DOHH2 (cell line): Measurements from ENCODE around the gene ANGEL1.

ENCODE experiments used
- H3F3A ChIP-seq: fragments of 200-600 bp; sonication (generic), shearing (Covaris generic); 2 replicates; pipeline ENCODE4 v1.6.0; 2016; ENCODE audit warnings: antibody characterized with exemption, mild to moderate bottlenecking; ENCODE audit not compliant: control insufficient read depth, insufficient read depth
- H3K27ac ChIP-seq: fragments of 200-600 bp; sonication (generic); 2 replicates; pipeline ENCODE4 v1.5.1; 2014; ENCODE audit warnings: low read depth, mild to moderate bottlenecking, low read length, moderate library complexity
- H3K27me3 ChIP-seq: fragments of 200-600 bp; sonication (generic); 2 replicates; pipeline ENCODE4 v1.6.1; 2014; ENCODE audit warnings: mild to moderate bottlenecking, low read length, mixed read lengths; ENCODE audit not compliant: control insufficient read depth
- H3K36me3 ChIP-seq: fragments of 200-600 bp; sonication (generic); 2 replicates; pipeline ENCODE4 v1.6.1; 2014; ENCODE audit warnings: mild to moderate bottlenecking, low read length, moderate library complexity, mixed read lengths; ENCODE audit not compliant: control insufficient read depth
- H3K4me1 ChIP-seq: fragments of 200-600 bp; sonication (generic); 2 replicates; pipeline ENCODE4 v1.6.1; 2014; ENCODE audit warnings: mild to moderate bottlenecking, low read length, mixed read lengths; ENCODE audit not compliant: control insufficient read depth
- H3K4me2 ChIP-seq: fragments of 200-600 bp; sonication (generic); 2 replicates; pipeline ENCODE4 v1.6.0; 2014; ENCODE audit warnings: mild to moderate bottlenecking, low read length, moderate library complexity
- H3K4me3 ChIP-seq: fragments of 200-600 bp; sonication (generic); 2 replicates; pipeline ENCODE4 v1.5.1; 2014; ENCODE audit warnings: mild to moderate bottlenecking, low read length, mixed read lengths
- H3K79me2 ChIP-seq: fragments of 200-600 bp; sonication (generic); 2 replicates; pipeline ENCODE4 v1.6.1; 2014; ENCODE audit warnings: mild to moderate bottlenecking, low read length, mixed read lengths; ENCODE audit not compliant: control insufficient read depth
- H3K9me2 ChIP-seq: fragments of 200-600 bp; sonication (generic); replicated peaks from 2 replicates; pipeline ENCODE4 v1.6.1; 2014; ENCODE audit warnings: mild to moderate bottlenecking, low read length, mixed read lengths; ENCODE audit not compliant: control insufficient read depth
- H3K9me3 ChIP-seq: fragments of 200-600 bp; sonication (generic); 2 replicates; pipeline ENCODE4 v1.6.1; 2014; ENCODE audit warnings: antibody characterized with exemption, low read length, mixed read lengths; ENCODE audit not compliant: control insufficient read depth, insufficient read depth
- H4K20me1 ChIP-seq: fragments of 200-600 bp; sonication (generic); 2 replicates; pipeline ENCODE4 v1.6.0; 2014; ENCODE audit warnings: low read depth, mild to moderate bottlenecking, antibody characterized with exemption, low read length, moderate library complexity; ENCODE audit not compliant: control insufficient read depth, insufficient read depth
- EZH2phosphoT487 ChIP-seq: fragments of 200-600 bp; sonication (generic); IDR thresholded peaks from 2 replicates; pipeline ENCODE4 v1.6.1; 2017; ENCODE audit warnings: borderline replicate concordance, mild to moderate bottlenecking, antibody characterized with exemption, low read length, moderate library complexity, mixed read lengths
- TF ChIP-seq, protein P1 (sequence below): fragments of 200-600 bp; sonication (generic); IDR thresholded peaks from one replicate; pipeline ENCODE4 v1.5.1; 2014; ENCODE audit warnings: antibody characterized with exemption, mild to moderate bottlenecking, low read depth, low read length; ENCODE audit not compliant: poor library complexity, severe bottlenecking

The ANGEL1 gene

DNA sequence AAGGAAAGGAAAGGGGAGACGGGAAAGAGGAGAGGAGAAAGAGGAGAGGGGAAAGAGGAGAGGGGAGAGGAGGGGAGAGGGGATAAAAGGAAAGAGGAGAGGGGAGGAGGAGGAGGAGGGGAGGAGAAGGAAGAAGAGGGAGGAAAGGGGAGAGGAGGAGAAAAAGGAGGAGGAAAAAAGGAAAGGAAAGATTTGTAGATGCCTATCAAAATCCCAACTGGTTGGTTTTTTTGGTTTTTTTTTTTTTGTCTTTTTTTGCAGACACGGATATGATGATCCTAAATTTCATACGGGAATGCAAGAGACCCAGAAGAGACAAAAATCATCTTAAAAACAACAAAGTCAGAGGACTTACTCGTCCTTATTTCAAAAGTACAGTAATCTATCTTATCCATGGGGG, 19.4 kb downstream of the ANGEL1 start:
- Histone ChIP-seq H3K4me2 (no peak overlapping the region), H3K27me3 (no peaks in the 10 kb centered on the region), H3K79me2 (no peaks in the 10 kb centered on the region), H3K9me3 (no peaks in the 10 kb centered on the region), H3K27ac (no peak overlapping the region), H3K36me3 (peaks cover 36% of the 10 kb centered on the region), H3K9me2 (no peaks in the 10 kb centered on the region), H4K20me1 (no peaks in the 10 kb centered on the region), H3F3A (no peaks in the 10 kb centered on the region; the same call in 1 of the 2 replicates), H3K4me1 (no peaks in the 10 kb centered on the region), H3K4me3 (no peak overlapping the region)
- TF ChIP-seq, protein P1, sequence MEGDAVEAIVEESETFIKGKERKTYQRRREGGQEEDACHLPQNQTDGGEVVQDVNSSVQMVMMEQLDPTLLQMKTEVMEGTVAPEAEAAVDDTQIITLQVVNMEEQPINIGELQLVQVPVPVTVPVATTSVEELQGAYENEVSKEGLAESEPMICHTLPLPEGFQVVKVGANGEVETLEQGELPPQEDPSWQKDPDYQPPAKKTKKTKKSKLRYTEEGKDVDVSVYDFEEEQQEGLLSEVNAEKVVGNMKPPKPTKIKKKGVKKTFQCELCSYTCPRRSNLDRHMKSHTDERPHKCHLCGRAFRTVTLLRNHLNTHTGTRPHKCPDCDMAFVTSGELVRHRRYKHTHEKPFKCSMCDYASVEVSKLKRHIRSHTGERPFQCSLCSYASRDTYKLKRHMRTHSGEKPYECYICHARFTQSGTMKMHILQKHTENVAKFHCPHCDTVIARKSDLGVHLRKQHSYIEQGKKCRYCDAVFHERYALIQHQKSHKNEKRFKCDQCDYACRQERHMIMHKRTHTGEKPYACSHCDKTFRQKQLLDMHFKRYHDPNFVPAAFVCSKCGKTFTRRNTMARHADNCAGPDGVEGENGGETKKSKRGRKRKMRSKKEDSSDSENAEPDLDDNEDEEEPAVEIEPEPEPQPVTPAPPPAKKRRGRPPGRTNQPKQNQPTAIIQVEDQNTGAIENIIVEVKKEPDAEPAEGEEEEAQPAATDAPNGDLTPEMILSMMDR = no peak
- no peak for TF ChIP-seq EZH2phosphoT487

DNA sequence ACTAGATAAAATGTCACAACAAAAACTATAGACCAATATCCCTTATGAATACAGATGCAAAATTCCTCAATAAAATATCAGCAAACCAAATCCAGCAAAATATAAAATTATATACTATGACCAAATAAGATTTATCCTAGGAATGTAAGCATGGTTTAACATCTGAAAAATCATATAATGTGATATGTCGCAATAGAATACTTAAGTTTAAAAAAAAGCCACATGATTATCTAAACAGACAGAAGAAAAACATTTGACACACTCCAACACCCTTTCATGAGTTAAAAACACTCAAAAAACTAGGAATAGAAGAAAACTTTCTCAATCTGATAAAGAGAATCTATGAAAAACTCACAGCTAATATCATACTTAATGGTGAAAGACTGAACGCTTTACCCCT, 20.3 kb downstream of the ANGEL1 start:
- TF ChIP-seq EZH2phosphoT487 = no peak
- TF ChIP-seq, protein P1 = no peak
- Histone ChIP-seq H3K36me3 (peaks cover 37% of the 10 kb centered on the region), H3F3A (no peaks in the 10 kb centered on the region; the same call in 1 of the 2 replicates)

DNA sequence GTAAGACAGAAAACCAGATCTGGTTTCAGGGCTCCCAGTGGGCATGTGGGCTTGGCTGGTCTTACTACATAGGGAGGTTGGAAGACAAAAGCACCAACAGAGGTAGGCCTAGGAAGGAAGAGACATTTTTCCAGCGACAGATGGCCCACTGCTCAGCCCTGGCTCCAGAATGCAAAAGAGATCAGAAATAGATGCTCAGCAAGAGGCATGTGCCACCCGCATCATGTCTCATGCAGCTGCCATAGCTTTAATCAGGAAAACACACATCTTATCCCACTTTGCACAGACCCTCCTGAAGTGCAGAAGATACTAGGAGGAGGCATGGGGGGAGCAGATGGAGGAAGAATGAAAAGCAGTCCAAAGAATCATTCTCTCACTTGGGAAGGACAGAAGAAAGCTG, 26.1 kb downstream of the ANGEL1 start:
- H3K4me2 ChIP-seq = no peak overlapping the region
- H4K20me1 ChIP-seq = no peaks in the 10 kb centered on the region
- H3K4me1 ChIP-seq = no peaks in the 10 kb centered on the region
- H3K4me3 ChIP-seq = no peak overlapping the region
- H3K27ac ChIP-seq = no peak overlapping the region
- no peaks in the 10 kb centered on the region for H3K27me3 ChIP-seq
- no peaks in the 10 kb centered on the region for H3K79me2 ChIP-seq
- peaks cover 56% of the 10 kb centered on the region for H3K36me3 ChIP-seq
- H3K9me2 ChIP-seq = no peaks in the 10 kb centered on the region
- no peaks in the 10 kb centered on the region for H3F3A ChIP-seq
- TF ChIP-seq, protein P1 = no peak
- TF ChIP-seq EZH2phosphoT487 = no peak
- H3K9me3 ChIP-seq = no peaks in the 10 kb centered on the region

More for the DNA sequence above, 20.3 kb downstream of the ANGEL1 start:
- H3K27ac ChIP-seq = no peak overlapping the region
- H3K4me1 ChIP-seq = no peaks in the 10 kb centered on the region
- H4K20me1 ChIP-seq = no peaks in the 10 kb centered on the region
- H3K4me3 ChIP-seq = no peak overlapping the region
- H3K79me2 ChIP-seq = no peaks in the 10 kb centered on the region
- no peaks in the 10 kb centered on the region for H3K9me2 ChIP-seq
- no peaks in the 10 kb centered on the region for H3K9me3 ChIP-seq
- no peak overlapping the region for H3K4me2 ChIP-seq
- no peaks in the 10 kb centered on the region for H3K27me3 ChIP-seq
